GM13977 (cell line): ENCODE results near the gene DMRTB1.

Experiments used
- DNase-seq: peaks from one replicate; pipeline ENCODE4 v3.0.0; 2012; ENCODE audit warnings: low spot score
- in situ Hi-C: fragments of 300-500 bp; cut with MboI; formaldehyde crosslinking; loops from one replicate; pipeline ENCODE4 v1.12.0; 2022; ENCODE audit warnings: low sequenced_read_pairs, low pct_unique_long_range_greater_than_20kb, mixed read lengths, inconsistent platforms; ENCODE audit not compliant: unreplicated experiment
- TF ChIP-seq, protein P1 (sequence below): IDR thresholded peaks from 2 replicates; pipeline ENCODE4 v1.5.1; 2012; ENCODE audit warnings: mild to moderate bottlenecking, control low read depth; ENCODE audit not compliant: insufficient read depth; ENCODE audit errors: extremely low read depth, missing control alignments

Gene DMRTB1

DNA sequence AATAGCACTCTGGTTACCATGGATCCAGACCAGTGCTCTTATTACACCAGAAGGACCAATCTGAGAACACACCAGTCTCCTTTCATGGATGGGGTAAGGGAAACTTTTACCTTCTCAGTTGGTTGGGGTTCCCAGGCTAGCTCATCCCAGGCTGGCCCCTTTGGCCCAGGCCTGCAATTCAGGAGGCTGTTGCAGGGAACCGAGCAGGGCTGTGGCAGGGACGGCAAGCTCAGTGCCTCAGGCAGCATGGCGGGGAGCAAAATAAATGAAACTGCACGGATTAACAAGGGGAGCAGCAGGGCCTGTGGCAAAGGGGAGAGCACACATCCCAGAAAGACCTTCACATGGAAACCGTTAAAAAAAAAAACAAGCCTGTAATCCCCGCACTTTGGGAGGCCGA lies 57.0 kb downstream of the DMRTB1 start:
- TF ChIP-seq, protein P1, sequence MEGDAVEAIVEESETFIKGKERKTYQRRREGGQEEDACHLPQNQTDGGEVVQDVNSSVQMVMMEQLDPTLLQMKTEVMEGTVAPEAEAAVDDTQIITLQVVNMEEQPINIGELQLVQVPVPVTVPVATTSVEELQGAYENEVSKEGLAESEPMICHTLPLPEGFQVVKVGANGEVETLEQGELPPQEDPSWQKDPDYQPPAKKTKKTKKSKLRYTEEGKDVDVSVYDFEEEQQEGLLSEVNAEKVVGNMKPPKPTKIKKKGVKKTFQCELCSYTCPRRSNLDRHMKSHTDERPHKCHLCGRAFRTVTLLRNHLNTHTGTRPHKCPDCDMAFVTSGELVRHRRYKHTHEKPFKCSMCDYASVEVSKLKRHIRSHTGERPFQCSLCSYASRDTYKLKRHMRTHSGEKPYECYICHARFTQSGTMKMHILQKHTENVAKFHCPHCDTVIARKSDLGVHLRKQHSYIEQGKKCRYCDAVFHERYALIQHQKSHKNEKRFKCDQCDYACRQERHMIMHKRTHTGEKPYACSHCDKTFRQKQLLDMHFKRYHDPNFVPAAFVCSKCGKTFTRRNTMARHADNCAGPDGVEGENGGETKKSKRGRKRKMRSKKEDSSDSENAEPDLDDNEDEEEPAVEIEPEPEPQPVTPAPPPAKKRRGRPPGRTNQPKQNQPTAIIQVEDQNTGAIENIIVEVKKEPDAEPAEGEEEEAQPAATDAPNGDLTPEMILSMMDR: no peak

More for the DNA sequence above, 57.0 kb downstream of the DMRTB1 start:
- DNase-seq: no peak
- in situ Hi-C loops: no loop called here
